Right lobe of liver (tissue), 6 donors: ENCODE data around the gene MTG1. TPM values are rescaled to one million over a fixed set of nuclear protein-coding genes. Genes with fewer than 3 reads are reported as not detected.

Experiments
- ATAC-seq, 4 donors: fragments of 200-7000 bp; cut with Tn5 transposase; one replicate each; pipeline ENCODE4 v1.9.1; 2020; ENCODE audit warnings: mild to moderate bottlenecking in 4 of 4, moderate library complexity in 4 of 4
- DNase-seq, 3 donors: peaks; one replicate each; pipeline ENCODE4 v3.0.0-alpha.2; 2020
- H3K27ac ChIP-seq, 3 donors: fragments of 200-600 bp; one replicate each; pipeline ENCODE4 v1.8.0; 2022
- H3K27me3 ChIP-seq, 2 donors: fragments of 200-600 bp; one replicate each; pipeline ENCODE4 v1.8.0; 2022
- H3K36me3 ChIP-seq, 4 donors: fragments of 200-600 bp; sonication (generic) in 1 of 4; one replicate each; pipeline versions ENCODE4 v1.5.1 to v1.8.0; 2017 to 2022; ENCODE audit warnings: control low read depth in 1 of 4
- H3K4me1 ChIP-seq, 4 donors: fragments of 200-600 bp; sonication (generic) in 1 of 4; one replicate each; pipeline versions ENCODE4 v1.5.1 to v1.8.0; 2017 to 2022; ENCODE audit warnings: control low read depth in 1 of 4
- H3K4me3 ChIP-seq, 3 donors: fragments of 200-600 bp; one replicate each; pipeline ENCODE4 v1.8.0; 2022
- H3K9me3 ChIP-seq, 4 donors: fragments of 200-600 bp; sonication (generic) in 1 of 4; one replicate each; pipeline versions ENCODE4 v1.5.1 to v1.8.0; 2017 to 2022; ENCODE audit warnings: control low read depth in 1 of 4
- POLR2A ChIP-seq: fragments of 450-650 bp; IDR thresholded peaks from one replicate; pipeline ENCODE4 v1.6.1; 2017; ENCODE audit warnings: antibody characterized with exemption, mild to moderate bottlenecking
- WGBS: methylation state at CpG from one replicate; pipeline ENCODE4 v1.1.6; 2018; ENCODE audit warnings: low coverage, low lambda C conversion rate; ENCODE audit not compliant: insufficient coverage; ENCODE audit errors: missing lambda C conversion rate; 5-methylcytosine and 5-hydroxymethylcytosine counted together
- intact Hi-C, 2 donors: fragments of 100-400 bp; cut with DNase I; formaldehyde crosslinking; loops; one replicate each; pipeline versions ENCODE4 v1.11.2 to v1.14.1; 2022
- total RNA-seq, 6 experiments: library from RNA; depleted of rRNA in 2 of 6; stranded (reverse); fragments of >200 nt in 2 of 6; fragmentation: NEBNext Ultra II Directional in 3 of 6; extraction: Animal tissue kit (Norgen Biotek cat#: 25700) in 3 of 6; gene quantifications; one replicate each; pipeline versions ENCODE4 v1.1.0 to v1.2.4, GENCODE V29; 2016 to 2023
- TF ChIP-seq, protein P1 (sequence below), 4 donors: fragments of 200-600 bp in 3 of 4; fragments of 450-650 bp in 1 of 4; IDR thresholded peaks; one replicate each; pipeline versions ENCODE4 v1.5.1 to v1.8.0; 2016 to 2022; ENCODE audit warnings: antibody characterized with exemption in 4 of 4, mild to moderate bottlenecking in 2 of 4
- donor health status: DM: no; HTN: yes; CAD: no.
- donor health status: DM: no; HTN: no; CAD: no.
- donor health status: DM: no; HTN: no; CAD: no.
- donor health status: DM: no; HTN: yes; CAD: no.
- donor health status: DM: no; HTN: yes; CAD: no.

The MTG1 gene
- total RNA-seq, 6 experiments from 2014 or later, result 25.1 to 45.7 (median 34.5) TPM

DNA sequence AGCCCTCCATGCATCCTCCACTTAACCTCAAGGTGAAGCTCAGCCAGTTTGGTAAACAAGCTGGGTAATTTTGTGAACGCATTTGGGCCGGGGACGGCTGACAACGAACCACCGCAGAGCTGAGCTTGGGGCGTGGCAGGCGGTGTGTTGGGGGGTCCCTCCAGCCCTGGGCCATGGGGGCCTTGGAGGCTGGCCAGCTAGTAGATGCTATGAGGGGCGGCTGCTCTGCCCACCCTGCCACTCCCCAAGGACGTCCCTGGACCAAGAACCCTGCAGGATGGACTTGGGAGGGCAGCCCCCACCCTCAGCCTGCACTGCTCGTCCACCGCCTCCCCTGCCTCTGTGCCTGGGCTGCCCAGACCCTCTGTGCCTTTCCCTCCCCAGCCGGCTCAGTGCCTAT, 47.8 kb downstream of the MTG1 start:
- no peak overlapping the region for H3K4me3 ChIP-seq
- DNase-seq (peak in 1 of 3 donors; percentile 40), ATAC-seq (no peak)
- H3K36me3 ChIP-seq, result no peaks in the 10 kb centered on the region
- 93% methylated on average over 3 of the region's 12 CpGs for WGBS
- H3K27me3 ChIP-seq, result no peaks in the 10 kb centered on the region
- peaks cover 0 to 4% (median 0%) of the 10 kb centered on the region in 4 donors for H3K4me1 ChIP-seq
- intact Hi-C loops, result no loop called here
- no peak for TF ChIP-seq POLR2A
- TF ChIP-seq, protein P1, sequence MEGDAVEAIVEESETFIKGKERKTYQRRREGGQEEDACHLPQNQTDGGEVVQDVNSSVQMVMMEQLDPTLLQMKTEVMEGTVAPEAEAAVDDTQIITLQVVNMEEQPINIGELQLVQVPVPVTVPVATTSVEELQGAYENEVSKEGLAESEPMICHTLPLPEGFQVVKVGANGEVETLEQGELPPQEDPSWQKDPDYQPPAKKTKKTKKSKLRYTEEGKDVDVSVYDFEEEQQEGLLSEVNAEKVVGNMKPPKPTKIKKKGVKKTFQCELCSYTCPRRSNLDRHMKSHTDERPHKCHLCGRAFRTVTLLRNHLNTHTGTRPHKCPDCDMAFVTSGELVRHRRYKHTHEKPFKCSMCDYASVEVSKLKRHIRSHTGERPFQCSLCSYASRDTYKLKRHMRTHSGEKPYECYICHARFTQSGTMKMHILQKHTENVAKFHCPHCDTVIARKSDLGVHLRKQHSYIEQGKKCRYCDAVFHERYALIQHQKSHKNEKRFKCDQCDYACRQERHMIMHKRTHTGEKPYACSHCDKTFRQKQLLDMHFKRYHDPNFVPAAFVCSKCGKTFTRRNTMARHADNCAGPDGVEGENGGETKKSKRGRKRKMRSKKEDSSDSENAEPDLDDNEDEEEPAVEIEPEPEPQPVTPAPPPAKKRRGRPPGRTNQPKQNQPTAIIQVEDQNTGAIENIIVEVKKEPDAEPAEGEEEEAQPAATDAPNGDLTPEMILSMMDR (IDR thresholded peaks at IDR 0.05), result no peak
- no peak overlapping the region for H3K27ac ChIP-seq
- H3K9me3 ChIP-seq, result peaks cover 0 to under 1% (median 0%) of the 10 kb centered on the region in 4 donors

DNA sequence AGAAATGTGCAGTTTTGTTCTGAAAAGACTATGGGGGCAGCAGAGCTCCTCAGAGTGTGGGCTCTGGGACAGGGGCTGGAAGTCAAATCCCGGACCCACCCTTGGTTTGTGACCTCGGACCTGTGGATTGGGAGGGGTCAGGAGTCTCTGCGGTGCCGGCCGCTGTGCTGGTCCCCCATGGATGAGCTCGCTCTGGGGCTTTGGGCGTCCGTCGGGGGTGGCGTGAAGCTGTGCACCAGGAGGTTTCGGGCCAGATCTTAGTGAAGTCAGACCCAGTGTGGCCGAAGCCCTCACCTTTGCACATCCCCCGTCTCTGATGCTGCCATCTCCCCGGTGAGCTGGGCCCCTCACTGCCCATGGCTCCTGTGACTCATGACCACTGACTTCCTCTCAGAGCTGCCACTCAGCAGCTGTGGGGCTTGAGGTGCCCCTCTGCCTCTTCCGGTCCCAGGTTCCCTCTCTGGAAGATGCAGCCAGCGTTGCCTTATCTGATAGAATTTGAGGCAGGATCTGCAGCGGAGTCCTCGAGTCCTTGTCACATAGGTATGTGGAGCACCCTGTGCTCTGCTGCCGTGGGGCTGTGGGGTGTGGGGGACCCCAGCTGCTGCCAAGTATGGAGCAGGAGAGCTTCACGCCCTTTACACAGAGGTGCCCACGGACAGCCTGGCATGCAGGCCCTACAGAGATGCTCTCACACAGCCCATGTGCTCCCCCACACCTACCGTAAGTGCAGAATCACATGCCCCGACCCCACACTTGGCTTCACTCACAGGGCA, 48.4 kb downstream of the MTG1 start:
- peaks cover 0 to 4% (median 0%) of the 10 kb centered on the region in 4 donors for H3K4me1 ChIP-seq
- no peak overlapping the region for H3K27ac ChIP-seq
- DNase-seq, result peak in 1 of 3 donors; percentile 38
- no peaks in the 10 kb centered on the region for H3K27me3 ChIP-seq
- WGBS, result 88% methylated on average over 4 of the region's 23 CpGs
- TF ChIP-seq, protein P1 (IDR thresholded peaks at IDR 0.05), result no peak
- no peak for TF ChIP-seq POLR2A
- H3K36me3 ChIP-seq, result no peaks in the 10 kb centered on the region
- H3K9me3 ChIP-seq, result peaks cover 0 to 3% (median under 1%) of the 10 kb centered on the region in 4 donors
- intact Hi-C loops, result no loop called here
- no peak for ATAC-seq
- H3K4me3 ChIP-seq, result no peak overlapping the region

DNA sequence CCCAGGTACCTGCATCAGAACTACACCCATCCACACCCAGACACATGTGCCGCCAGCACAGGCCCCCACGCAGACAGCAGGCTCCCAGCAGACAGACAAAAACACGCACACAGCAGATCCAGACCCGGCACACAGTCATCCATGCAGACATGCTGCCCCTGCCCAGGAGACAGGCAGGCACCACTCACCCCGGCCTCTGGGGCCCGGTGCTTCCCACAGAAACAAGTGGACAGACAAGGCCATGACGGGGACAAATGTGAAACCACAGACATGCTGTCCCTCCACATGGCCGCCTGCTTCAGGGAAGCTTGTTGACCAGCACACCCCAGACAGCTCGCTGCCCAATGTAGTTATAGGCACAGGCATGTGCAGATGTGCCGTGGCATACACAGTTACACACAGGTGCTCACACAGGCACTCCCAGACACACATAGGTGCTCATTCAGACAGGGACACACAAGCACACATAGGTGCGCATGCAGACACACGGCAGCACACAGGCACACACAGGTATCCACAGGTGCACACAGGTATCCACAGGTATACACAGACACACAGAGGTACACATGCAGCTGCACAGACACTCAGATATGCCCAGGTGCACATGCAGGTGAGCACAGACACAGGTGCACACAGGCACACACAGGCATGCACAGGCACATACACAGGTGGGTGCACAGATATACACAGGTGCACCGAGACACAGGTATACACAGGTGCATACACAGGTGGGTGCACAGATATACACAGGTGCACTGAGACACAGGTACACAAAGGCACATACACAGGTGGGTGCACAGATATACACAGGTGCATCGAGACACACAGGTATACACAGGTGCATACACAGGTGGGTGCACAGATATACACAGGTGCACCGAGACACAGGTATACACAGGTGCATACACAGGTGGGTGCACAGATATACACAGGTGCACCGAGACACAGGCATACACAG, 49.3 kb downstream of the MTG1 start:
- H3K9me3 ChIP-seq, result peaks cover 0 to 9% (median 5%) of the 10 kb centered on the region in 4 donors
- no peak overlapping the region for H3K4me3 ChIP-seq
- H3K27ac ChIP-seq, result no peak overlapping the region
- ATAC-seq, result no peak
- TF ChIP-seq, protein P1 (IDR thresholded peaks at IDR 0.05), result no peak
- no peak for TF ChIP-seq POLR2A
- H3K36me3 ChIP-seq, result no peaks in the 10 kb centered on the region
- peaks cover 0 to 4% (median 0%) of the 10 kb centered on the region in 4 donors for H3K4me1 ChIP-seq
- intact Hi-C loops, result no loop called here
- DNase-seq, result peak in 1 of 3 donors; percentile 46
- 87% methylated on average over 7 of the region's 16 CpGs for WGBS
- no peaks in the 10 kb centered on the region for H3K27me3 ChIP-seq

DNA sequence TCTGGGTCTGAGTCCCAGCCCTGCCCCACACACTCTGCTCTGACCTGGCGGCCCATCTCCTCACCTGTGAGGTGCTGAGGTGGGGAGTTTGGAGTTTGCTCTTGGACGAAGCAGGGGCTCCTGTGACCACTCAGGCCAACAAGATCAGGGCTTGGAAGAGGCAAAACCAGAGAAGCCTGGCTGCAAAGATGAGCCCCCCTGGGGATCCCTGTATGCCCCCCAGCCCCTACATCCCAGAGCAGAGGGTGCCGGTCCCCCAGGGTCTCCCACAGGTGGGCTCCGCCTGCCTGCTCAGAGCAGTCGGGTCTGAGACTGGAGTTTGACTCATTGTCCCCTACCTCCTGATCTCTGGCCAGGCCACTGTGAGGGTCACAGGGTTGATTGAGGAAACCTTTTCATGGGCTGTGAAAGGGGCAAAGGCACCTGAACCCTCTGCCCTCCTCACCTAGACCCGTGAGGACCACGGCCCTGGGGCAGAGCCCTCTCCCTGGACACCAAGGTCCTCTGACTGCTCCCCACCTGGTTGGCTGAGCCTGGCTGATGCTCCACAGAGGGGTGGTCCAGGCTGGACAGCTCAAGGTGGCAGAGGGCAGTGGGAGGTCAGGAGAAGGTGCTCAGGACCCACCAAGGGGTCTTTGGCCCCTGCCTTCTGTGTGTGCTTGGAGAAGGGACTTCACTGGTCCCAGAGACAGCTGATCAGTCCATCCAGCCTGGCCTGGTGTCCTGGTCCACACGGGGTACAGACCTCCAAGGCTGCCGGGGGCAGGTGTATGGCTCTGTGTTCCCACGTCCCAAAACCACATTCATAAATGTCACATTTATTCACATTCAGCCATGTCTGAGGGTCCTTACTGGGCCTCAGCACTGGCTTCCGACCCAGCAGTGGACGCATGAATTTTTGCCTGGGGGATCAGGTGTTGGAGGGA, 50.6 kb downstream of the MTG1 start:
- ATAC-seq (no peak), DNase-seq (peak in 1 of 3 donors; percentile 30)
- Histone ChIP-seq H3K9me3 (peaks cover 0 to 18% (median 5%) of the 10 kb centered on the region in 4 donors), H3K4me3 (no peak overlapping the region), H3K36me3 (no peaks in the 10 kb centered on the region), H3K27me3 (no peaks in the 10 kb centered on the region), H3K27ac (no peak overlapping the region), H3K4me1 (no peaks in the 10 kb centered on the region)
- 93% methylated on average over 2 of the region's 12 CpGs for WGBS
- TF ChIP-seq POLR2A, result no peak
- TF ChIP-seq, protein P1 (IDR thresholded peaks at IDR 0.05), result no peak
- intact Hi-C loops, result no loop called here
